GM13976 (cell line): ENCODE results near the gene THADA.

ENCODE experiments used
- DNase-seq: peaks from one replicate; pipeline ENCODE4 v3.0.0; 2012; ENCODE audit warnings: low spot score
- in situ Hi-C: fragments of 300-500 bp; cut with MboI; formaldehyde crosslinking; loops from one replicate; pipeline ENCODE4 v1.12.0; 2022; ENCODE audit warnings: low sequenced_read_pairs, mixed read lengths, inconsistent platforms; ENCODE audit not compliant: unreplicated experiment
- TF ChIP-seq, protein P1 (sequence below): IDR thresholded peaks from 2 replicates; pipeline ENCODE4 v1.5.1; 2012; ENCODE audit warnings: borderline replicate concordance, mild to moderate bottlenecking; ENCODE audit not compliant: insufficient read depth; ENCODE audit errors: extremely low read depth, missing control alignments, control extremely low read depth

The THADA gene

DNA sequence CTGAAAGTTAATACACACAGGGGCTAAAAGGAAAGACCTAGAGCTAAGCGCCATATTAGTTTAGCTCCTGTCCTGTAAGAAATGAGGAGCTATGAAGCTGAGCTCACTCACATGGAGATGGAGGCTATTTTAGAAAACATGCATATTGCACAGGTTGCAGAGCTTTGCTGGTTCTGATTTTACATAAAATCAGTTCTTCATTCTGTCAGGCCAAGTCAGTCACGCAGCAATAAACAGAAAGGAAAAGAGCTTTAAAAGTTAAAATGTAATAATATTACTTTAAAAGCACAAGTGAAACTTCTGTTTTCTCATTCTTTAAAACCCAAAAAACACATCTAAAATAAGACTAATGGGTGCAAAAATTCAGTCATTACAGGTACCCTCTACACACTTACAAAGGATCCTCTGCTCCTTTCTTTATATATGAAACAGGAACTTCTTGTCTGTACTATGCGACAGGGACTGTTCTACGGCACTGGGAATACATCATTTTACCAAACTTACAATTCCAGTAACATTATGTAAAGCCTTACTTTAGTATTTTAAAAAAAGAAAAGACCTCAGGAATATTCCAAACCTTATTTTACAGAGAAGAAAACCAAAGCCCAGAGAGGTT is 113.8 kb downstream of the THADA start:
- no peak for DNase-seq
- TF ChIP-seq, protein P1, sequence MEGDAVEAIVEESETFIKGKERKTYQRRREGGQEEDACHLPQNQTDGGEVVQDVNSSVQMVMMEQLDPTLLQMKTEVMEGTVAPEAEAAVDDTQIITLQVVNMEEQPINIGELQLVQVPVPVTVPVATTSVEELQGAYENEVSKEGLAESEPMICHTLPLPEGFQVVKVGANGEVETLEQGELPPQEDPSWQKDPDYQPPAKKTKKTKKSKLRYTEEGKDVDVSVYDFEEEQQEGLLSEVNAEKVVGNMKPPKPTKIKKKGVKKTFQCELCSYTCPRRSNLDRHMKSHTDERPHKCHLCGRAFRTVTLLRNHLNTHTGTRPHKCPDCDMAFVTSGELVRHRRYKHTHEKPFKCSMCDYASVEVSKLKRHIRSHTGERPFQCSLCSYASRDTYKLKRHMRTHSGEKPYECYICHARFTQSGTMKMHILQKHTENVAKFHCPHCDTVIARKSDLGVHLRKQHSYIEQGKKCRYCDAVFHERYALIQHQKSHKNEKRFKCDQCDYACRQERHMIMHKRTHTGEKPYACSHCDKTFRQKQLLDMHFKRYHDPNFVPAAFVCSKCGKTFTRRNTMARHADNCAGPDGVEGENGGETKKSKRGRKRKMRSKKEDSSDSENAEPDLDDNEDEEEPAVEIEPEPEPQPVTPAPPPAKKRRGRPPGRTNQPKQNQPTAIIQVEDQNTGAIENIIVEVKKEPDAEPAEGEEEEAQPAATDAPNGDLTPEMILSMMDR, result no peak
- in situ Hi-C loops, result loop anchor here (5.0 to 10.0 kb wide), 3 partner anchors 255 to 537 kb away; partner anchors contain the start of gene ZFP36L2

GRCh38 chr2:43480874-43481273 is 115.0 kb downstream of the THADA start:
- DNase-seq, result no peak
- TF ChIP-seq, protein P1, result no peak
- in situ Hi-C loops, result loop anchor here (5.0 to 10.0 kb wide), 3 partner anchors 254 to 536 kb away; partner anchors contain the start of gene ZFP36L2

- in situ Hi-C loops, result no loop called here
- TF ChIP-seq, protein P1, result no peak
- no peak for DNase-seq
These were observed 117.3 kb downstream of the THADA start for GRCh38 chr2:43478412-43479086.

GRCh38 chr2:43475922-43476321 is 119.9 kb downstream of the THADA start:
- no peak for DNase-seq
- in situ Hi-C loops, result no loop called here
- TF ChIP-seq, protein P1, result no peak

GRCh38 chr2:43475137-43475846 is 120.5 kb downstream of the THADA start:
- in situ Hi-C loops, result no loop called here

DNA sequence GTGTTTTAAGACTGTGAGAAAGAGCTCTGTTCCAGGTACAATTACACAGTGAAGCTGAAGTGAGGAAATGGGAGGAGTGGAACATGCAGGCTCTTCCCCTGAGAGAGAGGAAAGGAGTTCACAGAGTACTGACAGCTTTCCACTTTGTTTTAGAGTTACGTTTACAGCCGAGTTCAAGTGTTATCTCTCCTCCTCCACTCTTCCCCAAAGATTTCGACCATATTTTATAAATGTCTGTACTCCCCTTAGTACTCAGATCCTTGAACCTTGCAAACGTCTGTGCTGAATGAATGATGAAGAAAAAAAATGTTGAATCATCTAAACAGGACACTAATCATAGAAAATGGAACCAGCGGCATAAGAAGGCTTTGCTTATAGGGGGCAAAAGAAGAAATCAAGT is 121.6 kb downstream of the THADA start:
- in situ Hi-C loops, result no loop called here
- TF ChIP-seq, protein P1, result no peak
- DNase-seq, result no peak

More at GRCh38 chr2:43475137-43475846, 120.5 kb downstream of the THADA start:
- TF ChIP-seq, protein P1, result no peak
- DNase-seq, result no peak
